ENCODE data around the gene ANXA1. TPM values are rescaled to one million over a fixed set of nuclear protein-coding genes. Genes with fewer than 3 reads are reported as not detected.
A peak's percentile ranks its signal among the peaks of the same experiment; 100 is the strongest.

ANXA1 gene
- total RNA-seq, 1 experiment from 2014 or later = 486 TPM

DNA sequence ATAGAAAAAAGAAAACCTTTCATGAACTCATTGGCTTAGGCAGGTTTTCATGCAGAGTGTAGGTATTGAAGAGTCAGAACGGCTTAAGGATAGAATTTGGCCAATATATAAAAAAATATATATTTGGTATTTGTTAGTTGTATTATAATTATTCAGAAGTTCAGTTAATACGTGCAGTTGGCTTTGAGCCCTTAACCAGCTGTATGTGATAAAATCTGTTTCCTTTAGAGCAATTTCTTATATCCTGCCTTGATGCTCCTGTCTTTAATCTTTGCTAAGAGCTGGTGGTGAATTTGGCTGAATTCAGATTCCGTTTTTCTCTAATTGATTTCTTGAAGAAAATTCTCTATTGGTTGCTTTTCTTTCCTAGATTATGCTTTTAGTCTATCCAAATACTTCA is 3.7 kb downstream of the ANXA1 start:
- DNase-seq (ENCODE audit: low read depth, low spot score) = no peak
- POLR2A ChIA-PET = interaction anchor here (0.9 to 1.8 kb wide), 9 partner anchors 10 to 55 kb away, joined by 3 to 10 read pairs (median 4); no protein-coding TSS in a partner anchor
- intact Hi-C loops (cut with micrococcal nuclease) = no loop called here
- Histone ChIP-seq H3K4me2 (ENCODE audit: low read length) (peak overlapping the region; percentile 82; the same call in 1 of the 2 replicates), H4K20me1 (ENCODE audit: insufficient read depth) (no peaks in the 10 kb centered on the region), H3K36me3 (ENCODE audit: control insufficient read depth in 1 of 2, insufficient read depth in 2 of 2, low read length in 2 of 2) (peaks cover 27 to 30% of the 10 kb centered on the region in 2 experiments), H3K9ac (ENCODE audit: low read length) (no peak overlapping the region), H3K9me2 (ENCODE audit: insufficient read depth) (no peaks in the 10 kb centered on the region), H2AFZ (ENCODE audit: low read depth, low read length, poor library complexity, severe bottlenecking) (no peak overlapping the region), H3K9me3 (ENCODE audit: control insufficient read depth in 1 of 2, insufficient read depth in 1 of 2, low read depth in 1 of 2, low read length in 2 of 2) (no peaks in the 10 kb centered on the region), H3K4me3 (replicated peaks in 1 of 2; ENCODE audit: low read depth in 1 of 2, low read length in 2 of 2) (no peak overlapping the region), H3K79me2 (ENCODE audit: insufficient read depth, low read length) (peaks cover 76% of the 10 kb centered on the region), H3K27me3 (ENCODE audit: insufficient read depth, low read length) (no peaks in the 10 kb centered on the region), H3K4me1 (ENCODE audit: control insufficient read depth in 1 of 2, insufficient read depth in 2 of 2, low read length in 2 of 2) (peaks cover 31 to 54% of the 10 kb centered on the region in 2 experiments), H3K27ac (ENCODE audit: low read depth, low read length) (no peak overlapping the region)
- CTCF ChIA-PET = interaction anchor here (0.7 kb wide), 1 partner anchor 48 kb away, joined by 3 read pairs; no protein-coding TSS in a partner anchor
- no TSS peak for BruUV-seq (replicated peaks)
- TF ChIP-seq EZH2 (IDR thresholded peaks at IDR 0.05) (no peak), ELF1 (IDR thresholded peaks at IDR 0.05; ENCODE audit: borderline replicate concordance, low read depth) (no peak), SIN3A (IDR thresholded peaks at IDR 0.05; ENCODE audit: low read depth) (no peak), RAD21 (IDR thresholded peaks at IDR 0.05; ENCODE audit: low read depth) (no peak), TCF7L2 (IDR thresholded peaks at IDR 0.05; ENCODE audit: borderline replicate concordance, extremely low read depth, insufficient read depth, insufficient read length) (no peak), SP1 (IDR thresholded peaks at IDR 0.05; ENCODE audit: low read depth) (no peak)
- TF ChIP-seq, protein P1, sequence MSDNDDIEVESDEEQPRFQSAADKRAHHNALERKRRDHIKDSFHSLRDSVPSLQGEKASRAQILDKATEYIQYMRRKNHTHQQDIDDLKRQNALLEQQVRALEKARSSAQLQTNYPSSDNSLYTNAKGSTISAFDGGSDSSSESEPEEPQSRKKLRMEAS (IDR thresholded peaks at IDR 0.05) = no peak
- RAD21 ChIA-PET (ENCODE audit: low non-redundant PET in 1 of 2, low total read pairs in 2 of 2, uncharacterized antibody in 2 of 2, unreplicated experiment in 2 of 2) = no interaction called here
- ATAC-seq = no peak

DNA sequence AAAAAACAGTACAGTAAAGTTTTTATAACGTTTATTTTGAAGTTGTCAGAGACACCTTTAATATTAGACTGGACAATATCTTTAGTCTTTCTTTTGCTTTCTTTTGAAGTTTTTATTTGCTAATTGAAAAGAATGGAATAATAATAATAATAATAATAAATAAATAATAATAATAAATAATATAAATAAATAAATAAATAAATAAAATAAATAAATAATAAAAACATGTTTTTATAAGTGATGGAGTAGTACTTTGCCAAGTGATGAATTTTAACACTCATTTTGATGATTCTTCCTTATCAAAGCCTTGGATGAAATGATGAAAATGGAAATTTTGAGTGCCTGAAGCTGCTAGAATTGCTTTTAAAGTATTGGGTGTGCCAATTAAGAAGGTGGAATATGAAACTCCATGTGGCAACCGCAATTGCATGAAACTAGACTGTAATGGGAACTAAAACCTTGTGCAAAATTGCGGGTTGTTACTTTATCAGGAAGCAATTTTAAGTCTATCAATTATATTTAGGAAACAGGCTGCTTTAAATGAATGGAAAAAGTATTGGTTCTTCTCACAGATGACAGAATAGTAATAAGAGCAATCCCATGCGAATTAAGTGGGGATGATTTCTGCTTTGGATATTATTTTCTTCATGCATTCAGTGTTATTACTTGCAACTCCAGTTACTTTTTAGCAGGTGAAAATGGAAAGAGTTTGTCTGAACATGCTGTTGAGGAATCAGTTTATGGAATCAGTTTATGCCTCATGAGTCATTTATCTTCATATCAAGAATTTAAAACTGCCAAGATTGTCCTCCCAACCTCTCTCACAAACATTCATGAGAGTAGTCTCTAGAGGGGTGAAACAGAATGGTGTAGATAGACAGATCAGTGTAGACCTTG is 4.6 kb downstream of the ANXA1 start:
- POLR2A ChIA-PET = interaction anchor here (1.5 to 1.8 kb wide), 5 partner anchors 11 to 49 kb away, joined by 4 to 10 read pairs (median 7); no protein-coding TSS in a partner anchor
- H3K4me3 ChIP-seq (replicated peaks in 1 of 2; ENCODE audit: low read depth in 1 of 2, low read length in 2 of 2) = no peak overlapping the region
- H3K9ac ChIP-seq (ENCODE audit: low read length) = no peak overlapping the region
- peak overlapping the region; percentile 7; the same call in 1 of the 2 replicates for H3K27ac ChIP-seq (ENCODE audit: low read depth, low read length)
- no peaks in the 10 kb centered on the region for H3K9me3 ChIP-seq (ENCODE audit: control insufficient read depth in 1 of 2, insufficient read depth in 1 of 2, low read depth in 1 of 2, low read length in 2 of 2)
- no TSS peak for BruUV-seq (replicated peaks)
- H3K27me3 ChIP-seq (ENCODE audit: insufficient read depth, low read length) = no peaks in the 10 kb centered on the region
- no peak overlapping the region for H2AFZ ChIP-seq (ENCODE audit: low read depth, low read length, poor library complexity, severe bottlenecking)
- peaks cover 23 to 46% of the 10 kb centered on the region in 2 experiments for H3K4me1 ChIP-seq (ENCODE audit: control insufficient read depth in 1 of 2, insufficient read depth in 2 of 2, low read length in 2 of 2)
- DNase-seq (ENCODE audit: low read depth, low spot score) (no peak), ATAC-seq (no peak)
- no peaks in the 10 kb centered on the region for H4K20me1 ChIP-seq (ENCODE audit: insufficient read depth)
- RAD21 ChIA-PET (ENCODE audit: low non-redundant PET in 1 of 2, low total read pairs in 2 of 2, uncharacterized antibody in 2 of 2, unreplicated experiment in 2 of 2) = no interaction called here
- intact Hi-C loops (cut with micrococcal nuclease) = no loop called here
- CTCF ChIA-PET = interaction anchor here (0.7 kb wide), 1 partner anchor 49 kb away, joined by 3 read pairs; no protein-coding TSS in a partner anchor
- TF ChIP-seq, protein P2, sequence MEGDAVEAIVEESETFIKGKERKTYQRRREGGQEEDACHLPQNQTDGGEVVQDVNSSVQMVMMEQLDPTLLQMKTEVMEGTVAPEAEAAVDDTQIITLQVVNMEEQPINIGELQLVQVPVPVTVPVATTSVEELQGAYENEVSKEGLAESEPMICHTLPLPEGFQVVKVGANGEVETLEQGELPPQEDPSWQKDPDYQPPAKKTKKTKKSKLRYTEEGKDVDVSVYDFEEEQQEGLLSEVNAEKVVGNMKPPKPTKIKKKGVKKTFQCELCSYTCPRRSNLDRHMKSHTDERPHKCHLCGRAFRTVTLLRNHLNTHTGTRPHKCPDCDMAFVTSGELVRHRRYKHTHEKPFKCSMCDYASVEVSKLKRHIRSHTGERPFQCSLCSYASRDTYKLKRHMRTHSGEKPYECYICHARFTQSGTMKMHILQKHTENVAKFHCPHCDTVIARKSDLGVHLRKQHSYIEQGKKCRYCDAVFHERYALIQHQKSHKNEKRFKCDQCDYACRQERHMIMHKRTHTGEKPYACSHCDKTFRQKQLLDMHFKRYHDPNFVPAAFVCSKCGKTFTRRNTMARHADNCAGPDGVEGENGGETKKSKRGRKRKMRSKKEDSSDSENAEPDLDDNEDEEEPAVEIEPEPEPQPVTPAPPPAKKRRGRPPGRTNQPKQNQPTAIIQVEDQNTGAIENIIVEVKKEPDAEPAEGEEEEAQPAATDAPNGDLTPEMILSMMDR (IDR thresholded peaks at IDR 0.05 in 2 of 3, conservative IDR thresholded peaks at IDR 0.05 in 1 of 3; ENCODE audit: borderline replicate concordance in 1 of 3, insufficient read depth in 1 of 3, low read depth in 2 of 3, low read length in 2 of 3) = no peak
- TF ChIP-seq FOSL1 (IDR thresholded peaks at IDR 0.05; ENCODE audit: low read depth) (no peak), YY1 (IDR thresholded peaks at IDR 0.05; ENCODE audit: extremely low read depth, insufficient replicate concordance, low read depth, low read length) (no peak), POLR2AphosphoS5 (IDR thresholded peaks at IDR 0.05; ENCODE audit: low read depth, low read length) (0 out of 2 replicates have a peak, but pooled peaks have one; percentile 16)
- TF ChIP-seq, protein P1 (IDR thresholded peaks at IDR 0.05) = no peak
- H3K36me3 ChIP-seq (ENCODE audit: control insufficient read depth in 1 of 2, insufficient read depth in 2 of 2, low read length in 2 of 2) = peaks cover 35 to 37% of the 10 kb centered on the region in 2 experiments
- H3K79me2 ChIP-seq (ENCODE audit: insufficient read depth, low read length) = peaks cover 76% of the 10 kb centered on the region
- no peak overlapping the region for H3K4me2 ChIP-seq (ENCODE audit: low read length)
- no peaks in the 10 kb centered on the region for H3K9me2 ChIP-seq (ENCODE audit: insufficient read depth)
